Measurements from ENCODE around the gene FRMPD4.

The FRMPD4 gene

GRCh38 chrX:12315526-12315925, 177.3 kb downstream of the FRMPD4 start:
- TF ChIP-seq CTCF (IDR thresholded peaks at IDR 0.05; ENCODE audit: low read depth, low read length), result no peak
- H3K4me3 ChIP-seq (ENCODE audit: low read depth, low read length), result no peak overlapping the region

GRCh38 chrX:12319003-12319519, 180.8 kb downstream of the FRMPD4 start:
- no peak overlapping the region for H3K4me3 ChIP-seq (ENCODE audit: low read depth, low read length)
- no peak for TF ChIP-seq CTCF (IDR thresholded peaks at IDR 0.05; ENCODE audit: low read depth, low read length)

GRCh38 chrX:12319992-12320391, 181.7 kb downstream of the FRMPD4 start:
- H3K4me3 ChIP-seq (ENCODE audit: low read depth, low read length), result no peak overlapping the region

GRCh38 chrX:12322031-12322430, 183.8 kb downstream of the FRMPD4 start:
- H3K4me3 ChIP-seq (ENCODE audit: low read depth, low read length), result no peak overlapping the region
- TF ChIP-seq CTCF (IDR thresholded peaks at IDR 0.05; ENCODE audit: low read depth, low read length), result no peak

More at GRCh38 chrX:12319992-12320391, 181.7 kb downstream of the FRMPD4 start:
- TF ChIP-seq CTCF (IDR thresholded peaks at IDR 0.05; ENCODE audit: low read depth, low read length), result no peak

- no peak overlapping the region for H3K4me3 ChIP-seq (ENCODE audit: low read depth, low read length)
- no peak for TF ChIP-seq CTCF (IDR thresholded peaks at IDR 0.05; ENCODE audit: low read depth, low read length)
Measured at GRCh38 chrX:12325171-12325570, 186.9 kb downstream of the FRMPD4 start.

GRCh38 chrX:12327836-12328235, 189.6 kb downstream of the FRMPD4 start:
- no peak for TF ChIP-seq CTCF (IDR thresholded peaks at IDR 0.05; ENCODE audit: low read depth, low read length)
- H3K4me3 ChIP-seq (ENCODE audit: low read depth, low read length), result no peak overlapping the region

- no peak overlapping the region for H3K4me3 ChIP-seq (ENCODE audit: low read depth, low read length)
Measured at GRCh38 chrX:12329476-12329875, 191.2 kb downstream of the FRMPD4 start.

More at GRCh38 chrX:12329476-12329875, 191.2 kb downstream of the FRMPD4 start:
- no peak for TF ChIP-seq CTCF (IDR thresholded peaks at IDR 0.05; ENCODE audit: low read depth, low read length)

Measured in WI38 (cell line).